Smooth muscle cell (in vitro differentiated cells): ENCODE data around the gene LRRC27. TPM values are rescaled to one million over a fixed set of nuclear protein-coding genes. Genes with fewer than 3 reads are reported as not detected.

Source experiments
- DNase-seq: peaks from one replicate; lab custom pipeline; 2025; ENCODE audit not compliant: unreplicated experiment; lab: John Stamatoyannopoulos, UW
- H2AFZ ChIP-seq: fragments of 200-600 bp; sonication (generic); 2 replicates; pipeline ENCODE4 v1.6.0; 2016; ENCODE audit warnings: antibody characterized with exemption, low read depth, mild to moderate bottlenecking
- H3F3A ChIP-seq: fragments of 200-600 bp; sonication (generic); 2 replicates; pipeline ENCODE4 v1.6.0; 2017; ENCODE audit warnings: antibody characterized with exemption, low read depth
- H3K27ac ChIP-seq: fragments of 200-600 bp; sonication (generic); 2 replicates; pipeline ENCODE4 v1.5.1; 2016; ENCODE audit warnings: low read depth, mild to moderate bottlenecking
- H3K27me3 ChIP-seq: fragments of 200-600 bp; sonication (generic); 2 replicates; pipeline ENCODE4 v1.6.1; 2016; ENCODE audit warnings: low read depth, mild to moderate bottlenecking
- H3K36me3 ChIP-seq: fragments of 200-600 bp; sonication (generic); 2 replicates; pipeline ENCODE4 v1.5.1; 2016; ENCODE audit warnings: low read depth
- H3K4me1 ChIP-seq: fragments of 200-600 bp; sonication (generic); 2 replicates; pipeline ENCODE4 v1.5.1; 2016; ENCODE audit warnings: low read depth
- H3K4me2 ChIP-seq: fragments of 200-600 bp; sonication (generic); 2 replicates; pipeline ENCODE4 v1.6.0; 2016; ENCODE audit warnings: mild to moderate bottlenecking
- H3K4me3 ChIP-seq: fragments of 200-600 bp; sonication (generic); 2 replicates; pipeline ENCODE4 v1.5.1; 2016; ENCODE audit warnings: mild to moderate bottlenecking
- H3K79me2 ChIP-seq: fragments of 200-600 bp; sonication (generic); 2 replicates; pipeline ENCODE4 v1.6.0; 2016; ENCODE audit warnings: low read depth, mild to moderate bottlenecking
- H3K9ac ChIP-seq: fragments of 200-600 bp; sonication (generic); 2 replicates; pipeline ENCODE4 v1.6.0; 2016; ENCODE audit warnings: low read depth
- H3K9me3 ChIP-seq: fragments of 200-600 bp; sonication (generic); replicated peaks from 2 replicates; pipeline ENCODE4 v1.5.1; 2016; ENCODE audit warnings: low read depth
- H4K20me1 ChIP-seq: fragments of 200-600 bp; sonication (generic); 2 replicates; pipeline ENCODE4 v1.6.0; 2016; ENCODE audit warnings: low read depth
- WGBS: methylation state at CpG from one replicate; pipeline ENCODE4 v1.1.7; 2016; ENCODE audit warnings: low lambda C conversion rate; 5-methylcytosine and 5-hydroxymethylcytosine counted together
- polyA plus RNA-seq: library from polyadenylated mRNA; unstranded; fragments of >200 nt; fragmentation: Nextera tagmentation; extraction: Ambion mirVana; gene quantifications from 2 replicates; pipeline ENCODE4 v1.2.1, GENCODE V29; 2016
- total RNA-seq: library from RNA; depleted of rRNA; stranded (reverse); fragments of >200 nt; gene quantifications from 2 replicates; pipeline ENCODE4 v1.2.3, GENCODE V29; 2014
- TF ChIP-seq, protein P1 (sequence below): fragments of 200-600 bp; sonication (generic); IDR thresholded peaks from 2 replicates; pipeline ENCODE4 v1.5.1; 2017; ENCODE audit warnings: borderline replicate concordance, mild to moderate bottlenecking, antibody characterized with exemption; ENCODE audit not compliant: insufficient read depth, poor library complexity, severe bottlenecking

Gene LRRC27
- total and polyA plus RNA-seq, 2 experiments from 2014 or later = 7.6 to 11.5 TPM

DNA sequence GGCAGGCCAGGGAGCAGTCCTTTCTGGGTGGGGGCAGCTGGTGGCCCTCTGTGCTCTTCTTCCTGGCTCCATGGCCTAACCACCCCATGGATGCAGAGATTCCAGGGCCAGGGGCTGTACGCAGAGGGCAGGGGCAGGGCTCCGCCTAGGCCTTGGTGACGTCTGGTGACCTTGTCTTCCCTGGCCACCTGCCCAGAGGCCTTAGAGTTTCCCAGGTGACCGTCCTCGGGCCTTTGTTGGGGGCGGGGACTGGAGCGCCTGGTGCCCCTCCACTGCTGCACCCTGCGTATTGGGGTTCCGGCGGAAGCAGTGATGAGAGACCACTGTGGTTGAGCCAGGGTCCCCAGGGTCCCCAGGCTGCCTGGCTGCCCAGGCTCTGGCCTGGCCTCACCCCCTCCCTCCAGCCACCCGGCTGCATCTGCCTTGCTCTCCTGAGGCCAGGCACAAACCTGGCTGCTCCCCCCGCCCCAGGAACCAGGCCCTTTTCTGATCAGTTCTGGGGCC lies 75.3 kb downstream of the LRRC27 start:
- Histone ChIP-seq H3K36me3 (no peaks in the 10 kb centered on the region), H3K27ac (peak overlapping the region; percentile 67), H3K27me3 (no peaks in the 10 kb centered on the region), H3K4me2 (peak overlapping the region; percentile 72), H3F3A (peaks cover 11% of the 10 kb centered on the region), H3K4me1 (peaks cover 27% of the 10 kb centered on the region), H3K9ac (no peak overlapping the region), H4K20me1 (peaks cover 49% of the 10 kb centered on the region), H3K4me3 (no peak overlapping the region), H3K79me2 (peaks cover 22% of the 10 kb centered on the region), H2AFZ (no peak overlapping the region), H3K9me3 (no peaks in the 10 kb centered on the region)
- WGBS = 87% methylated on average over 12 of the region's 12 CpGs
- DNase-seq = no peak
- TF ChIP-seq, protein P1, sequence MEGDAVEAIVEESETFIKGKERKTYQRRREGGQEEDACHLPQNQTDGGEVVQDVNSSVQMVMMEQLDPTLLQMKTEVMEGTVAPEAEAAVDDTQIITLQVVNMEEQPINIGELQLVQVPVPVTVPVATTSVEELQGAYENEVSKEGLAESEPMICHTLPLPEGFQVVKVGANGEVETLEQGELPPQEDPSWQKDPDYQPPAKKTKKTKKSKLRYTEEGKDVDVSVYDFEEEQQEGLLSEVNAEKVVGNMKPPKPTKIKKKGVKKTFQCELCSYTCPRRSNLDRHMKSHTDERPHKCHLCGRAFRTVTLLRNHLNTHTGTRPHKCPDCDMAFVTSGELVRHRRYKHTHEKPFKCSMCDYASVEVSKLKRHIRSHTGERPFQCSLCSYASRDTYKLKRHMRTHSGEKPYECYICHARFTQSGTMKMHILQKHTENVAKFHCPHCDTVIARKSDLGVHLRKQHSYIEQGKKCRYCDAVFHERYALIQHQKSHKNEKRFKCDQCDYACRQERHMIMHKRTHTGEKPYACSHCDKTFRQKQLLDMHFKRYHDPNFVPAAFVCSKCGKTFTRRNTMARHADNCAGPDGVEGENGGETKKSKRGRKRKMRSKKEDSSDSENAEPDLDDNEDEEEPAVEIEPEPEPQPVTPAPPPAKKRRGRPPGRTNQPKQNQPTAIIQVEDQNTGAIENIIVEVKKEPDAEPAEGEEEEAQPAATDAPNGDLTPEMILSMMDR = no peak

DNA sequence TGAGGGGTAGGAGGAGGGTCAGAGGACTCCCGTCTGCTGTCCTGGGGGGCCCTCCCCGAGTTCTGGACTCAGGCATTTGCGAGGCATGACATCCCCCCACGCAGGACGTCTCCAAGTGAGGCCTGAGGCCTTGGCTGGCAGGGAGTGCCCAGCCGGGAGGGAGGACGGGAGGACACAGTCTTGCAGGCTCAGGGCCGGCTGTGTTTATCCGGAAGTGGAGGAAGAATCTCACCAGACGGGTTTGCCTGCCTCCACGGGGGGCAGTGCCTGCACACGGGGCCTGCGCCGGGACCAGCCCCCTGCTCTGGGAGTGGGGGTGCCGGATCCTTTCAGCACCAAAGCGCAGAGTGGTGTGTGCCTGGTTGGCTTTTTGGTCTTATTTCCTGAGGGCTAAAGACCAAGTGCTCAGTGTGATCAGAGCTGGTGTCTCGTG lies 75.9 kb downstream of the LRRC27 start:
- Histone ChIP-seq H3K4me1 (peaks cover 27% of the 10 kb centered on the region), H3K36me3 (no peaks in the 10 kb centered on the region), H3K27ac (peak overlapping the region; percentile 67), H3K79me2 (peaks cover 22% of the 10 kb centered on the region), H3K4me2 (peak overlapping the region; percentile 72), H3K4me3 (no peak overlapping the region), H3K27me3 (no peaks in the 10 kb centered on the region), H3K9ac (no peak overlapping the region), H4K20me1 (peaks cover 46% of the 10 kb centered on the region), H3F3A (peaks cover 11% of the 10 kb centered on the region), H2AFZ (no peak overlapping the region), H3K9me3 (no peaks in the 10 kb centered on the region)
- 23% methylated on average over 13 of the region's 17 CpGs for WGBS
- TF ChIP-seq, protein P1 = no peak
- no peak for DNase-seq

DNA sequence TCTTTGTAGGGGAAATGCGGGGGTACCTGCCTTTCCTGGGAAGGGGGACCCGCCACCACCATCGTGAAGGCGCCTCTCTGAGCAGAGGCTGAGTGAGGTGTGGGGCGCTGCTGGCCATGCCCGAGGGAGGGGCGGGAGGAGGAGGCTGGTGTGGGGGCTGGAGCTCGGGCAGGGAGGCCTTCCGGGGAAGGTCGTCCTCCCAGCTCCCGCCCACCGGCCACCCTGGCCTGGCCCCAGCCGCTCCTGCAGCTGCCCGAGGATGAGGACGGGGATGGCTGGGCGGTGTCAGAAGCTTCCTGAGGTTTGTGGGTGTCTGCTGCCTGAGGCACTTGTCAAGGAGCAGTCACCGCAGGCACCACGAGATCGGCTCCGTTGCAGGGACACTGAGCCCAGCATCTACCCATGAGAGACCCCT lies 76.4 kb downstream of the LRRC27 start:
- Histone ChIP-seq H3K27ac (peak overlapping the region; percentile 67), H3K9ac (no peak overlapping the region), H3K4me3 (no peak overlapping the region), H3K4me1 (peaks cover 27% of the 10 kb centered on the region), H3K9me3 (no peaks in the 10 kb centered on the region), H4K20me1 (peaks cover 43% of the 10 kb centered on the region), H2AFZ (no peak overlapping the region), H3K4me2 (peak overlapping the region; percentile 72), H3K79me2 (peaks cover 22% of the 10 kb centered on the region), H3K36me3 (no peaks in the 10 kb centered on the region), H3K27me3 (no peaks in the 10 kb centered on the region), H3F3A (peaks cover 11% of the 10 kb centered on the region)
- 49% methylated on average over 11 of the region's 20 CpGs for WGBS
- TF ChIP-seq, protein P1 = no peak
- no peak for DNase-seq
